ENCODE results near the gene GCG.

Gene GCG

DNA sequence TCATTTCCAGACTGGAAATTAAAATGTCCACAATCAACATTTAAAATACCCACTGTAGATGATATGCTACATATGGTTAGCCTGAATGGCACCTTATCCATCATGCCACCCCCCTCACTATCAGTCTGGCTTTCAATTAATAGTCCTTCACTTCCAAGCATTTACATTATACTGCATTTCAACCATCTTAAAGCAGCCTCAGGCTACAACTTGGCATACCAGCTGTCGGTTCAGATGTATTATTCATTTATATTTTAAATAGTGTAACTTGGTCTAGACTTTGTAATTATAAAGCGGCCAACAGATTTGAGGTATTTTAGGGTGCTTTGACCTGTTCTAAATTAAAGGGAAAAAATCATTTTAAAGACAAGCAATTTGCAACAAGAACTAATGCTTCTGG, 2.6 kb downstream of the GCG start:
- no peak for DNase-seq

GRCh38 chr2:162148956-162149355, 3.1 kb downstream of the GCG start:
- no peak for DNase-seq

GRCh38 chr2:162143969-162144368, 8.1 kb downstream of the GCG start:
- DNase-seq: no peak

- DNase-seq: no peak
Measured at GRCh38 chr2:162138310-162138709, 13.7 kb downstream of the GCG start.

DNA sequence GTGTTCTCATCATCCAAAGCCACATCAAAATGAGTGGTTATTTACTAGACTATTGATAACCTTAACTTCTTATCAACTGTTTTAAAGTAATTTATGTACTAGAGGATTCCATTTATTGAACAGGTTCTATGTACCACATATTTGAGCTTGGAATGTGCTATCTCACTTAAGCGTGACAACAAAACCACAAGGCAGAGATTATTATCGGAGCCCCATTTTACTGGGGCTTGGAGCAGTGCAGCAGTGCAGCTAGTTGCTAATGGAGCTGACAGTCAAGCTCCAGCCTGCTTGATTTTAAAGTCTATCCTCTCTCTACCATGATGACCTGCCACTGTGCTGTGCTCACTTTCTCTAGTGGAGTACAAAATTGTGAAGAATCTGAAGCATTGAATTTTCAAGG, 24.6 kb downstream of the GCG start:
- DNase-seq: no peak

GRCh38 chr2:162126527-162126926, 25.5 kb downstream of the GCG start:
- DNase-seq: no peak

DNA sequence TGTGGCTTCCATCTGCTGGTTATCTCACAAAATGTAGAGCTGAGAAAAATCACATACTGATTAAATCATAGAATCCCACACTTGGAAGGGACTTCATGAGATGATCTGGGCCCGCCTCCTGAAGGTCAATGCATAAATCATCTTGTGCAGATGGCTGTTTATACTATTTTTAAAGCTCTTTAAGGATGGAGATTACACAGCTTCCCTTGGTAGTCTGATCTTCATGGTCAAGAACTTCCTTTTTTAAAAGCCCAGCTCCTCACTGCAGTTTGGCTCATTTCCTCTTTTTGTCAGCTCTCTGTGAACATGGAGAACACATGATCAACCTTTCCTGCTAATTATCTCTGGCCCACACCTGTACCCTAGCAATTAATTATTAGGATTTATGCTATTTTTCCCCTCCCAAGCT, 25.9 kb downstream of the GCG start:
- no peak for DNase-seq

- no peak for DNase-seq
Measured at GRCh38 chr2:162125138-162125537, 26.9 kb downstream of the GCG start.

- DNase-seq: peak; percentile 41
Measured at GRCh38 chr2:162123806-162124758, 28.0 kb downstream of the GCG start.

GRCh38 chr2:162118166-162119031, 33.6 kb downstream of the GCG start:
- DNase-seq: no peak

- DNase-seq: no peak
Measured at GRCh38 chr2:162116352-162116751, 35.7 kb downstream of the GCG start.

DNA sequence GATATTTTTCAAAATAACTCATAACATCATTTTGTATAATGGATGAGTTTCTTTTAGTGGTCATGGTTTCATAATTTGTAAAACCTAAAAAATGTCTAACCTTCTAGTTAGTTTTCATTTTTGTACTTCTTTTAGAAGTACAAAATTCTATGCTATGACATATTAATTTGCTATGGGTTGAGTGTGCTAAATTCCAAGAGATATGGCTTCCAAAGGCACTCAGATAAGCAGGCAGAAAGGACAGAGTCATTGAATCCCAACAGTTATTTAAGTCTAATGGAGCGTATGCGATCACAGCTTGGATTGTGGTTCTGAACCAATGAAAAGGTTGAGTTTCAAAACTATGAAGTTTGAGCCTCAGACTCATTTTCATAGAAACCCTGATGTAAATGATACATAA, 37.0 kb downstream of the GCG start:
- DNase-seq: no peak

DNA sequence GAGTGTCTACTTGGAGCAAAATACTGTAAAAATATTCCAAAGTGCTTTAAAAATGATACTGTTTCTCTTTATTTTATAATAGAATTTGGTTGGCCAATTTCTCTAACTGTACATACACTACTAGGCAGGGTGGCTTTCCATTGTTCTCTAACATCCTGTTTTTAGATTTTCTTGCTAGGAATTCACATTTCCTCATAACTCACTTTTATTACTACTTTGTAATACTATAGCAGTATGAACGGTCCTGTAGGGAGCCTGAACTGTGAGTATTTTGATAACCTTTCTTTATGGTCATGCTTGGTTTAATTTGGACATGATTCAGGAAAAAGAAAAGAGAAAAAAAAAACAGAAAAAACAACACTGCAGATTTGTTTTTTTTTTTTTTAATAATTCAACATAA, 37.8 kb downstream of the GCG start:
- no peak for DNase-seq

DNA sequence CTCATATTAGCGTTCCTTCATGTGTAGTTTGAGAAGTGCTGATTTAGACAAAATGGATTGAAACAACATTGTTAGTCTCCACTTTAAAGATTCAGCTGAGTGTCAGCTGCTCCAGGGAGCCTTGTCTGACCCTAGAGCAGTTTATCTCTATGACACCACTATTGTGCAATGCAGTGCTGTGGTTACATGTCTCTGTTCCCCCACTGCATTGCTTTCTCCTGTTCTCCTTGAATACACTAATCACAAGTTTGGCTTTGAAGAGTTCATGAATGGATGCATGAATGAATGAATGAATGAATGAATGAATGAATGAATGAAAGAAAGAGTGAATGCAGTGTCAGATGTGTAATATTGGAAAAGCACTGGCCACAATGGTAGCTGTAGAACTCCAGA, 38.3 kb downstream of the GCG start:
- DNase-seq: no peak

DNA sequence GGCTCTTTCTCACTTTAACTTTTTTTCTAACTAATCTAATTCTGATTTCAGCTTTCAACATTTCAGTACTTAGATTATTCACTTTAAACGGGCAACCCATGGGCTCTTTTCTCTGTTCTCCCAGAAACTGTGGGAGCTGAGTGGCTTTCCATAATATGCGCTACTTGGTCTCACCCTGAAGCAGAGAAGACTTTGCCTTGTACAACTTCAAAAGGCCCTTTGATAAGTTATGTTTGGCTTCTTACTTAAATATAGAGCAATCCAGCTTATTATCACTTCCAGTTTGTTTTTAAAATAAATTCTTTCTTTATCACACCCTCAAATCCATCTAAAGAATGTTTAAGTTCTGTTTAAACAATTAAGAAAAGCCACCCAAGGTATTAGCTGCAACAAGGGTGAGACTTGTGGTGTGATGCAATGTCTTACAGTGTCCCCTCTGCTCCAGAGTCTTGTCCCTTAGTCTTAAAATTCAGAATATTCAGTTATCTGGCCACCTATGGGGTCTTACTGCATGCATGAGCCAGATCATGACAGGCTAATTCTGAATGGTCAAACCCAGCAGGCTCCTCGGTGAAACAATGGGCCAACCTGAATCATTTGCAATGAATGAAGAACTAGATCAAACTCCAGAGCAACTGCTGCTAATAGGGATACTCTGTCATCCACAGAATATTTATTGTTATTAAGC, 38.8 kb downstream of the GCG start:
- no peak for DNase-seq

DNA sequence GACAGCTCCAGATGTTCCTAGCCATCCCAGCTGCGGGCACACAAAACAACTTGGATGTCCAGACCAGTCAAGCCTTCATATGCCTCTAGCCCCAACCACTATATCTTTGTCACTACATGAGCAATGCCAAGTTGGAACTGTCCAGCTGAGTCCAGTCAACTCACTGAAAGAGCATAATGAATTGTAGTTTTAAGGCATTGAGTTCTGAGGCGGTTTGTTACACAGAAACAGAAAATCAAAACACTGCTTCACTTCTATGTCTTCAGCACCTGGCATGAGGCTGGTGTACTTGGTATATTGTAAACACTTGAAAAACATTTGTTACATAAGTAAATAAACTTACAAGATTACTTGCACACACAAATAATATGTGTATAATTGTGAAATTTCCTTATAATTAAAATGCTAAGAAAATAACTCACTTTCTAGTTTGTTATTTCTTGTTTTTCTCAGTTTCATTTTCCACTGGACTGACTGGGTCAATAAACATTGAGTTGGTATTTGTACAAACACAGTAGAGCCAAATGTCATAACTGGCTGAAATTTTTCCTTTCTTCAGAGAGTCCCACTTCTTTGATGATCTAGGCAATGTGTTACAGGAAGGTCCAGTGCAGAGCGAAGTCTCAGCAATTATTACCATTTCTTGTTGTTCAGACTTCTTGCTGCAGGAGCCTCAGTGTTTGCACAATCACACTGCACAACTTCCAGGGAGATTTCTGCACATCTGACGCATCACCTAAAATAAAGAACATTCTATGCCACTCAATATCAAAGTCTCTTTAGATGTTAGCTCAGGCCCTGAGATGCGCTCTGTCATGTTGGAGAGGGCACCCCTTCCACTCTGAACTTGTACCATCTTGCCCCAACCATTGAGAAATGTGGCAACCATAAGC, 39.8 kb downstream of the GCG start:
- no peak for DNase-seq

- no peak for DNase-seq
Measured at GRCh38 chr2:162107361-162107901, 44.6 kb downstream of the GCG start.

- DNase-seq: no peak
Measured at GRCh38 chr2:162106746-162107145, 45.3 kb downstream of the GCG start.

GRCh38 chr2:162106146-162106551, 45.9 kb downstream of the GCG start:
- DNase-seq: no peak

- peak; percentile 80 for DNase-seq
Measured at GRCh38 chr2:162103443-162104009, 48.5 kb downstream of the GCG start.

DNA sequence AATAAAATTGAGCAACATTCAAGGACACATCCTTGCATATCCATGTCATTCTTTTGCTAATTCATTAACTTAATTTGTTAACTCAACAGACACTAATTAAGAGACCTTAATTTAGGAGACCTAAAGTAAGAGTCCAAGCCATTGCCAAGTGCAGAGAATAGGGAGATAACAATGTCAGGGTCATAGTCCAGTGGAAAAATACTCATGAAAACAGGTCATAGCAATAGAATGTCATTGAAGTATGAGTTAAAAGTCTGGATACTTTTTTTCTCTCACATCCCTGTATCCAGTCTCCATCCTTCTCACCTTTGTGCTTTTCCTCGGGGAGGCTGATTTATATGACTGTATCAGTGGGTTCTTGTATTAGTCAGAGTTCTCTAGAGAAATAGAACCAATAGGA, 51.5 kb downstream of the GCG start:
- no peak for DNase-seq

GRCh38 chr2:162099836-162100235, 52.2 kb downstream of the GCG start:
- no peak for DNase-seq
